HG02759 (cell line): ENCODE measurements around the gene CHRNA9.

Experiments
- ATAC-seq: cut with Tn5 transposase; IDR thresholded peaks from one replicate; pipeline ENCODE4 v1.9.1; 2021; ENCODE audit warnings: mild to moderate bottlenecking, moderate library complexity; ENCODE audit not compliant: unreplicated experiment

Gene CHRNA9

GRCh38 chr4:40308528-40309122 lies 26.5 kb upstream of the CHRNA9 start:
- ATAC-seq = no peak

- peak; percentile 32 for ATAC-seq
These were observed 25.8 kb upstream of the CHRNA9 start for GRCh38 chr4:40309250-40309774.

- ATAC-seq = no peak
These were observed 24.9 kb upstream of the CHRNA9 start for GRCh38 chr4:40310225-40310624.

- ATAC-seq = no peak
These were observed 23.3 kb upstream of the CHRNA9 start for GRCh38 chr4:40311811-40312346.

- no peak for ATAC-seq
These were observed 20.2 kb upstream of the CHRNA9 start for GRCh38 chr4:40314951-40315350.

- peak; percentile 54 for ATAC-seq
These were observed 18.8 kb upstream of the CHRNA9 start for GRCh38 chr4:40316333-40316781.

- peak; percentile 56 for ATAC-seq
These were observed 18.1 kb upstream of the CHRNA9 start for GRCh38 chr4:40316782-40317635.

- ATAC-seq = no peak
These were observed 17.0 kb upstream of the CHRNA9 start for GRCh38 chr4:40317916-40318658.

GRCh38 chr4:40321574-40322275 lies 13.4 kb upstream of the CHRNA9 start:
- no peak for ATAC-seq

- no peak for ATAC-seq
These were observed 12.3 kb upstream of the CHRNA9 start for GRCh38 chr4:40322811-40323210.

- no peak for ATAC-seq
These were observed 11.3 kb upstream of the CHRNA9 start for GRCh38 chr4:40323866-40324265.

GRCh38 chr4:40325406-40326019 lies 9.6 kb upstream of the CHRNA9 start:
- ATAC-seq = peak; percentile 94

- no peak for ATAC-seq
These were observed 7.8 kb upstream of the CHRNA9 start for GRCh38 chr4:40327340-40327739.

GRCh38 chr4:40328383-40328782 lies 6.8 kb upstream of the CHRNA9 start:
- ATAC-seq = no peak

- no peak for ATAC-seq
These were observed 5.3 kb upstream of the CHRNA9 start for GRCh38 chr4:40329805-40330204.

- ATAC-seq = no peak
These were observed 4.6 kb upstream of the CHRNA9 start for GRCh38 chr4:40330536-40330935.

GRCh38 chr4:40331101-40331745 lies 3.9 kb upstream of the CHRNA9 start:
- no peak for ATAC-seq

GRCh38 chr4:40331961-40332360 lies 3.2 kb upstream of the CHRNA9 start:
- no peak for ATAC-seq

- no peak for ATAC-seq
These were observed 1.2 kb upstream of the CHRNA9 start for GRCh38 chr4:40333921-40334352.

GRCh38 chr4:40335525-40335894 lies 377 bp downstream of the CHRNA9 start:
- no peak for ATAC-seq
